GM19023 (cell line): ENCODE results near the gene DHRS7C.

Experiments
- ATAC-seq: cut with Tn5 transposase; IDR thresholded peaks from one replicate; pipeline ENCODE4 v1.9.1; 2021; ENCODE audit warnings: mild to moderate bottlenecking, moderate library complexity; ENCODE audit not compliant: unreplicated experiment

The DHRS7C gene, protein sequence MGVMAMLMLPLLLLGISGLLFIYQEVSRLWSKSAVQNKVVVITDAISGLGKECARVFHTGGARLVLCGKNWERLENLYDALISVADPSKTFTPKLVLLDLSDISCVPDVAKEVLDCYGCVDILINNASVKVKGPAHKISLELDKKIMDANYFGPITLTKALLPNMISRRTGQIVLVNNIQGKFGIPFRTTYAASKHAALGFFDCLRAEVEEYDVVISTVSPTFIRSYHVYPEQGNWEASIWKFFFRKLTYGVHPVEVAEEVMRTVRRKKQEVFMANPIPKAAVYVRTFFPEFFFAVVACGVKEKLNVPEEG

GRCh38 chr17:9790889-9791876 lies at the start of gene DHRS7C:
Gene DHRS7C, minus strand, starts transcription at chr17:9791592. Its CDS starts 308 bp downstream, at chr17:9791284.
- no peak for ATAC-seq

DNA sequence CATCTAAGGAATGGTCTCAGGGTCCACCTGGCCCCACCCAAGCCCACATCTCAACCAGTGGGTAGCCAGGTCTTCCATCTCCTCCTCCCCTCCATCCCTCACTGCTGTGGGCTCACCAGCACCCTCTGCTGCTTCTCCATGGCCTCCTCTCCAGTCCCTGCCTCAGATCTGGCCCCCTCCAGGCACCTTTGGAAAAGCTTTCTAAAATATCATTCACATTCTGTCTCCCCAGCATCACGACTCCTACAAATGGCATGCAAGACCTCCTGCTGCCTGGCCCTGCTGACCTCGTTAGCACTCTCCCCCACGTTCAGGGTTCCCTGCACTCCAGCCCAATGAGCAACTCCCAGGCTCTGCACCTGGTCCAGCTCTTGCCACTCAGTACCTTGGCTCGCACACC lies 48.0 kb upstream of the DHRS7C start:
- no peak for ATAC-seq

- no peak for ATAC-seq
These were observed 46.4 kb upstream of the DHRS7C start for GRCh38 chr17:9837551-9838471.

DNA sequence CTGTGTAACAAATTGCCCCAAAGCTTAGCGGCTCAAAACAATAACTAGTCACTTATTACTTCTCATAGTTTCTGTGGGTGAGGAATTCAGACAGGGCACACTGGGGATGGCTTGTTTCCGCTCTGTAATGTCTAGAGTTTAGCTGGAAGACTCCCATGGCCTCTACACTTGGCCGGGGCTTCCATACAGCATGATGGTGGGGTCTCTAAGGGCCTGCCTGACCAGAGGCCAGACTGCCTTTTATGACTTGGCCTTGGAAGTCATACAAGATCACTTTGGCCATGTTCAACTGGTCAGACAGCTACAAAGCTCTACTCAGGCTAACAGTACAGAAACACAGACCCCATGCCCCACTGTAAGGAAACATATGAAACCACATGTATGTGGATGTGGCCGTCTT lies 42.5 kb upstream of the DHRS7C start:
- no peak for ATAC-seq

DNA sequence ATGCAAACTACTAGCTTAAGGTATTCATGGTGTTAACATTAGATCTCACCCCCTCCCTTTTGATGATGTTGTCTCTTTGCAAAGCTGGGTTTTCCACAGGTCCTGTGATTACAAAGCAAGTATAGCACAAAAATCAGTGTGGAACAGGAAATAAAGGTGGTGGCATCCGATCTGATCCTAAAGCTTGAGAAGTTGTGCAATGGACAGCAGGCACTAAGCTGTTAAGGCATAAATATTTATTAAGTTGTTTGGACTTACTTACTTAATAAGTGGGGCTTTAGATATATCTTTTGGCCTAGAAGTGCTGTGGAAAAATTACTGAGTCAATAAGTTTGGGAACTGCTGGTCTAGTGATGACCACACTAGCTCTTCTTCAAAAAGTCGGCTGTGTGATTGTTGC lies 39.3 kb upstream of the DHRS7C start:
- ATAC-seq, result no peak

DNA sequence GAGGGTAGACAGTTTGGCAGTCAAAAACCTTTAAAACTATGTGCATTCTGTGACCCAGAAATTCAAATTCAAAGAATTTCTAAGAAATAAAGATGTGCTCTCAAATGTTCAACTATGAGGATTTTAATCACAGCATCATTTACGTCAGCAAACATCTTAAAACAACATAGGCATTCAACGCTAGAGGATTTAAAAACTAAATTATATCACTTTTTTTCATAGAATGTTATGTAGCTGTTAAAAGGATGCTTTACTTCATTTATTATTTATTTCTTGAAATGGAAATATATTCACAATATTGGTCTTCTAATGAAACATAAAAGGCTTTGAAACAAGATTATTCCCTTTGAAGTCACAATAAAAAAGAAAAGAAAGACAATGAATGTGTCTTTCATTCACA lies 38.0 kb upstream of the DHRS7C start:
- no peak for ATAC-seq

- no peak for ATAC-seq
These were observed 37.2 kb upstream of the DHRS7C start for GRCh38 chr17:9828296-9829295.

DNA sequence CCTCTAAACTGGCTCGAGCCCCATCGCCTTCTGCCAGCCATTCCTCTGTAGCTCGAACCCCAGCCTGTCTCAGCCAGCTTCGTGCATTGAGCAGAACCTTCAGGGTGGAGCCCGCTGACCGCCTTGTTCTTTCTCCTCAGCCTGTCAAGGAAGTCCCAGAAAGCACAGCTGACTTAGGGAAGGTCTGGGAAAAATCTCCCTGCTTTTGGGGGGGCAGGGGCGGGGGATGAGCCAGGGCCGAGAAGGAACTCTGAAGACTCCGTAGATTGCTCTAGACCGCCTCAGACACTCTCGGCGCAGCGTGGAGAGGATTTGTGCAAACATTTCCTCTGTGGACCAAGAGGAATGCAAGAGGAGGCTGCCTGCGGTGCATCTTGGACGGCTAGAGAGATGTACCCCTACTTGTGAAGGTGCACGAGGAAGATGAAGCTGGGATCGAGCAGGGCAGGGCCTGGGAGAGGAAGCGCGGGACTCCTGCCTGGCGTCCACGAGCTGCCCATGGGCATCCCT lies 34.3 kb upstream of the DHRS7C start, which contains the start of gene GLP2R:
Gene GLP2R (plus strand): TSS at position 284 of the 510 bp plus-strand sequence. CDS start 140 bp downstream, at position 424.
- no peak for ATAC-seq

DNA sequence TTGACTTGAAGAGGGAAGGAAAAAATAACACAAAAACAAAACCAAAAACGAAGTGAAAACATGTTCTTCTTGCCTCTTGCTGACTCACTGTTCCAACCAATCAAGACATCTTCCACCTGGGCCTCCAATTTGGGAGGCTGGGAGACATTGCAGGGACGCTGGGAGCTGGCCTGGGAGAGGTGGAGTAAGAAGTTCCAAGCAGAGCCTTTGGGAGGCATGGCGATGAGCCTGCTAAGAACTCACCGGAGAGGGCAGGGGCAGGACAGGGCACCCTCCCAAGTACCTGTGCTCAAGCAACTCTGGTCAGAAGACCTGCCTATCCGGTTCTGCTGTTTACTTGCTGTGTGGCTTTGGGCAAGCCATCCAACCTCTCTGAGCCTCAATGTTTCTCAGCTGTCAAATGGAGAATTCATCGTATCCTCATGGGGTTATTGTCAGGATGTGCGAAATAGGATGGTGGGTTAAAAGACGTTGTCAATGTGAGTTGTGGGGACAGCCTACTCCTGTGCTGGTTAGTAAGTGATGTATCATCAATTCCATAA lies 33.5 kb upstream of the DHRS7C start:
- ATAC-seq, result no peak

DNA sequence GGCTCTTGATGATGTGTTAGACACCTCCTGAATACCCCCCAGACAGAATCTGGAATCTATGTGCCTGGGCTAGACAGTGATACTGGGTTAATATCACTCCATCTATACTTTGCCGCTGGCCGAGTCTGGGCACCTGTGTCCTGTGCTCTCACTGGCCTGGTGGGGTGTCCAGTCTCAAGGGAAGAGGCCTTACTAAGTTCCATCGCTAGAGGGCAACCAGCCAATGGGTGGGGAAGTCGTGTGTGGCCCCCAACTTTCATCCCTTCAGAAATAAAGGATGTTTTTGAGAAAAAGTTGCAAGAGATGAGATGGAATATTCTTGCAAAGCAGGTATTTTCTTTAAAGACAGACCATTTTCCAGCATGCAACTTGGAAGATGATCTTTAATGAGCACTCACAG lies 32.7 kb upstream of the DHRS7C start:
- ATAC-seq, result no peak

DNA sequence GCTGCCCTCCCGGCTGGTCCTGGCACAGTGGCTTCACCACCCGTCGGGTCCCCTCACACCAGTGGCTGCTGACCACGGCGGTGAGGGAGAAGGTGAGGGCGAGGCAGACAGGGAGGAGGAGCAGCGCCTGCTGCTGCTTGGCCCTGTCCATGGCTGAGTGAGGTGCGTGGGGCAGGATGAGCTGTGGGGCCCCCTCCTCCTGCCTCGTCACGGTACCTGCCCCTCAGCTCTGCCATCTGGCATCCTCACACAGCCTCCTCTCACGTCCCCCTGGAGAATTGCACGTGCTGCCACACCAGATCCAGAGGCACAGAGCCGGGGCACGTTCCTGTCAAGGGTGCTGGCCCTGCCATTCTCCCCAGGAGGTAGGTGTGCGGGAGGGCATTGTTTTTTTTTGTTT lies 30.5 kb upstream of the DHRS7C start, which contains the start of gene GSG1L2:
Gene GSG1L2 (minus strand): TSS at position 159 of the 400 bp plus-strand sequence. CDS start 8 bp downstream, at position 151.
- ATAC-seq, result no peak

GRCh38 chr17:9820448-9820847 lies 29.1 kb upstream of the DHRS7C start:
- no peak for ATAC-seq

DNA sequence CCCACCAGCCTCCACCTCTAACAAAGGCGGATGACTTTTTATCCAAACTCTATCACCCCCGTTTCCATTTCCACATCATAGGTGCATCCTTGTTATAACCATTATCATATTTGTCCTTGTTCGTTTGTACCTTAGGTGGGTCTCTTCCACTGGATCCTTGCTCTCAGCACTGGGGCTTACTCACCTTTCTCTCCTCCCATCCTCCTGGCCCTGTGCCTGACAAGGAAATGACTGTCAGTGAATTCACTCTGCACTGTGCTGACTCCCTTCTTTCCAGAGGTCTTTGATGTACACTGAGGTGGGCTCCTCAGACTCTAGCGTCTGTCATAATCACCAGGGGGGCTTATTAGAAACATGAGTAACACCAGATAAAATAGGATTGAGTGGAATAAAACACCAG lies 27.4 kb upstream of the DHRS7C start:
- no peak for ATAC-seq

GRCh38 chr17:9817086-9817485 lies 25.7 kb upstream of the DHRS7C start:
- ATAC-seq, result no peak

GRCh38 chr17:9816472-9816871 lies 25.1 kb upstream of the DHRS7C start:
- no peak for ATAC-seq

GRCh38 chr17:9814337-9814945 lies 23.0 kb upstream of the DHRS7C start:
- ATAC-seq, result no peak

- no peak for ATAC-seq
These were observed 21.8 kb upstream of the DHRS7C start for GRCh38 chr17:9813166-9813565.

- ATAC-seq, result no peak
These were observed 20.1 kb upstream of the DHRS7C start for GRCh38 chr17:9811537-9811936.
